ENCODE results near the gene MAF.

DNA sequence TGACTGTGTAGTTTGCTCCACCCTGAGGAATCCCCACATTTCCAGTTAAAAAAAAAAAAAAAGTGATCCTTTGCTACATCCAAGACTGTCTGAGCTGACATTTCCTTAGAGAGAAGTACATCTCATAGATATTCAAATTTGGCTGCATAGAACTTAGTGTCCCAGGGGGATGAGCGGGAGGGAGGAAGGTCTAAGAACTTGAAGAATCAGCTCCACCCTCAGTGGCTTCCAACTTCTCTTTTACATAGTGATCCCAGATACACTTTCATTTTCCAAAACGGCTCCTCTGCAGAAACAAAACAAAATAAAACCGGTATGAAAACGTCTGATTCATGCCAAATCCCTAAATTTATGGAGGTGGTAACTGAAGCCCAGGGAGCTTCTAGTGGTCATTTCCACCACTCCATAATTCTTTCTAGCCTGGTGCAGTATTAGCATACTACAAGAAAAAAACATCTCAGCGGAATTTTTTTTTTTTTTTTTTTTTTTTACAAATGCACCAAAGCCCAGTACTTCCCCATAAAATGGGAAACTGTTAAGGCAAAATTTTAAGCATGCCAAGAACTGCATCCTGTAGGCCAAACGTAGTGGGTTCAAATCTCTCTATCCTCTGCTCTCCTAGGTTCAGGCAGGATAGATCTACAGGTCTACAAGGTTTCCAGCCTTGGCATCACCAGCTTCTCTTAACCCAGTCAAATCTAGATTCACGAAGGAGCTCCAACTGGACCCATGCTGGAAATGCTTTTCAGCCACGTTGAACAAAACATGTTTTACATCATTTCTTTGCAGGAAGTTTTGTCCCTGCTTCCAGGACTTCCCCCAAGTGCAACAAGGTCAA, 29.3 kb downstream of the MAF start:
- TF ChIP-seq, protein P1, sequence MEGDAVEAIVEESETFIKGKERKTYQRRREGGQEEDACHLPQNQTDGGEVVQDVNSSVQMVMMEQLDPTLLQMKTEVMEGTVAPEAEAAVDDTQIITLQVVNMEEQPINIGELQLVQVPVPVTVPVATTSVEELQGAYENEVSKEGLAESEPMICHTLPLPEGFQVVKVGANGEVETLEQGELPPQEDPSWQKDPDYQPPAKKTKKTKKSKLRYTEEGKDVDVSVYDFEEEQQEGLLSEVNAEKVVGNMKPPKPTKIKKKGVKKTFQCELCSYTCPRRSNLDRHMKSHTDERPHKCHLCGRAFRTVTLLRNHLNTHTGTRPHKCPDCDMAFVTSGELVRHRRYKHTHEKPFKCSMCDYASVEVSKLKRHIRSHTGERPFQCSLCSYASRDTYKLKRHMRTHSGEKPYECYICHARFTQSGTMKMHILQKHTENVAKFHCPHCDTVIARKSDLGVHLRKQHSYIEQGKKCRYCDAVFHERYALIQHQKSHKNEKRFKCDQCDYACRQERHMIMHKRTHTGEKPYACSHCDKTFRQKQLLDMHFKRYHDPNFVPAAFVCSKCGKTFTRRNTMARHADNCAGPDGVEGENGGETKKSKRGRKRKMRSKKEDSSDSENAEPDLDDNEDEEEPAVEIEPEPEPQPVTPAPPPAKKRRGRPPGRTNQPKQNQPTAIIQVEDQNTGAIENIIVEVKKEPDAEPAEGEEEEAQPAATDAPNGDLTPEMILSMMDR (IDR thresholded peaks at IDR 0.05): no peak
- TF ChIP-seq EP300 (IDR thresholded peaks at IDR 0.05): no peak
- TF ChIP-seq POLR2A (IDR thresholded peaks at IDR 0.05): no peak
